HG02610 (cell line): Measurements from ENCODE around the gene GALNT7.
A peak's percentile ranks its signal among the peaks of the same experiment; 100 is the strongest.
"Not testable (repeated sequence)": the region's sequence is repeated elsewhere in the genome, so short reads cannot be mapped to it uniquely, and the experiment has no call there.

Source experiments
- ATAC-seq: cut with Tn5 transposase; IDR thresholded peaks from one replicate; pipeline ENCODE4 v1.9.1; 2021; ENCODE audit warnings: mild to moderate bottlenecking, moderate library complexity; ENCODE audit not compliant: unreplicated experiment

GALNT7 gene

GRCh38 chr4:173168396-173169177, at the start of gene GALNT7:
GALNT7 (plus strand) TSS chr4:173168811; CDS start chr4:173168836, 25 bp downstream.
- ATAC-seq, result peak; percentile 31

- ATAC-seq, result not testable (repeated sequence)
These were observed 49.8 kb upstream of the GALNT7 start for GRCh38 chr4:173118819-173119218.

GRCh38 chr4:173119818-173120217, 48.8 kb upstream of the GALNT7 start:
- ATAC-seq, result no peak

- ATAC-seq, result peak; percentile 93
These were observed 47.5 kb upstream of the GALNT7 start for GRCh38 chr4:173121076-173121561.

GRCh38 chr4:173124209-173124865, 44.3 kb upstream of the GALNT7 start:
- no peak for ATAC-seq

- no peak for ATAC-seq
These were observed 43.3 kb upstream of the GALNT7 start for GRCh38 chr4:173125216-173125812.

- ATAC-seq, result no peak
These were observed 40.3 kb upstream of the GALNT7 start for GRCh38 chr4:173128199-173128890.

GRCh38 chr4:173130687-173131086, 37.9 kb upstream of the GALNT7 start:
- ATAC-seq, result no peak

GRCh38 chr4:173134426-173134825, 34.2 kb upstream of the GALNT7 start:
- ATAC-seq, result no peak

GRCh38 chr4:173135241-173135847, 33.3 kb upstream of the GALNT7 start:
- ATAC-seq, result no peak

- no peak for ATAC-seq
These were observed 30.0 kb upstream of the GALNT7 start for GRCh38 chr4:173138624-173139023.

- ATAC-seq, result no peak
These were observed 29.1 kb upstream of the GALNT7 start for GRCh38 chr4:173139561-173139960.

GRCh38 chr4:173145131-173145530, 23.5 kb upstream of the GALNT7 start:
- no peak for ATAC-seq

GRCh38 chr4:173146456-173146855, 22.2 kb upstream of the GALNT7 start:
- ATAC-seq, result no peak

- ATAC-seq, result no peak
These were observed 17.1 kb upstream of the GALNT7 start for GRCh38 chr4:173151496-173151895.

GRCh38 chr4:173152104-173152503, 16.5 kb upstream of the GALNT7 start:
- no peak for ATAC-seq

- no peak for ATAC-seq
These were observed 15.2 kb upstream of the GALNT7 start for GRCh38 chr4:173153445-173153844.

GRCh38 chr4:173159791-173160190, 8.8 kb upstream of the GALNT7 start:
- no peak for ATAC-seq

- no peak for ATAC-seq
These were observed 7.7 kb upstream of the GALNT7 start for GRCh38 chr4:173160871-173161270.

GRCh38 chr4:173161311-173161710, 7.3 kb upstream of the GALNT7 start:
- no peak for ATAC-seq

GRCh38 chr4:173165706-173166105, 2.9 kb upstream of the GALNT7 start:
- ATAC-seq, result no peak
